DND-41 (cell line): ENCODE measurements around the gene DZANK1.

Experiments
- ATAC-seq: fragments of 200-7000 bp; cut with Tn5 transposase; 3 replicates; pipeline ENCODE4 v1.9.1; 2021; ENCODE audit warnings: low read depth; ENCODE audit not compliant: insufficient read depth
- DNase-seq: peaks from one replicate; pipeline ENCODE4 v3.0.0-alpha.2; 2020
- H2AFZ ChIP-seq: 2 replicates; pipeline ENCODE4 v1.6.0; 2012; ENCODE audit warnings: low read depth, low read length
- H3K27ac ChIP-seq: 2 replicates; pipeline ENCODE4 v1.5.1; 2012; ENCODE audit warnings: low read length, inconsistent platforms
- H3K27me3 ChIP-seq: fragments of 200-600 bp; sonication (generic); 2 replicates; pipeline ENCODE4 v1.6.0; 2012; ENCODE audit warnings: low read length, mild to moderate bottlenecking, inconsistent platforms; ENCODE audit not compliant: insufficient read depth, poor library complexity
- H3K36me3 ChIP-seq: 2 replicates; pipeline ENCODE4 v1.5.1; 2012; ENCODE audit warnings: low read length, inconsistent platforms; ENCODE audit not compliant: insufficient read depth
- H3K4me1 ChIP-seq: 2 replicates; pipeline ENCODE4 v1.5.1; 2012; ENCODE audit warnings: mild to moderate bottlenecking, low read length; ENCODE audit not compliant: insufficient read depth
- H3K4me2 ChIP-seq: 2 replicates; pipeline ENCODE4 v1.6.0; 2012; ENCODE audit warnings: mild to moderate bottlenecking, moderate library complexity, low read length, inconsistent platforms; ENCODE audit not compliant: insufficient read depth
- H3K4me3 ChIP-seq, 2 experiments: fragments of 200-600 bp in 1 of 2; shearing (Covaris generic) in 1 of 2; 2 replicates each; pipeline ENCODE4 v1.5.1; 2012 to 2016; ENCODE audit warnings: inconsistent platforms in 2 of 2, low read length in 2 of 2, mild to moderate bottlenecking in 2 of 2, low read depth in 1 of 2, moderate library complexity in 1 of 2
- H3K79me2 ChIP-seq: 2 replicates; pipeline ENCODE4 v1.6.0; 2012; ENCODE audit warnings: low read length, inconsistent platforms; ENCODE audit not compliant: insufficient read depth
- H3K9ac ChIP-seq: 2 replicates; pipeline ENCODE4 v1.6.0; 2012; ENCODE audit warnings: low read depth, mild to moderate bottlenecking, inconsistent platforms, low read length, moderate library complexity
- H3K9me3 ChIP-seq: 2 replicates; pipeline ENCODE4 v1.5.1; 2012; ENCODE audit warnings: low read length, moderate library complexity, mild to moderate bottlenecking, inconsistent platforms; ENCODE audit not compliant: insufficient read depth, severe bottlenecking
- H4K20me1 ChIP-seq: 2 replicates; pipeline ENCODE4 v1.6.0; 2012; ENCODE audit warnings: low read length; ENCODE audit not compliant: insufficient read depth
- EZH2 ChIP-seq: IDR thresholded peaks from 3 replicates; pipeline ENCODE4 v1.6.1; 2012; ENCODE audit warnings: borderline replicate concordance, low read depth, mild to moderate bottlenecking, moderate library complexity, low read length, inconsistent platforms; ENCODE audit not compliant: severe bottlenecking
- TF ChIP-seq, protein P1 (sequence below): IDR thresholded peaks from 2 replicates; pipeline ENCODE4 v1.5.1; 2012; ENCODE audit warnings: borderline replicate concordance, low read length, moderate library complexity, mild to moderate bottlenecking; ENCODE audit not compliant: poor library complexity, severe bottlenecking; ENCODE audit errors: extremely low read depth

The DZANK1 gene

DNA sequence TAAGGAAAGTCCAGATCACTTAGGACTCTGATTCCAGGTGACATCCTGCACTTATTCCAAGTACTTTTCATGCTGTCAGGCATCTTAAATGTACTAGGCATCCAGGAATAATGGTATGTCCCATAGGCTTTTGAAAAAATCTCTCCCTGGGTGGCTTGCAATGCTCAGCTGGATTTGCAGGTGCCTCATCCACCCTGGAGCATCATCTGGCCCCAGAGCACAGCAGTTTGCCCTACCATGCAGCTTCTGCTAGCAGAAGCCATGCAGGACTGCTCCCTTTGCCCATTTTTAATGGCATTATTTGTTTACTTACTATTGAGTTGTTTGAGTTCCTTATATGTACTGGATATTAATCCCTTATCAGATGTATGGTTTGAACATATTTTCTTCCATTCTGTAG is 45.2 kb downstream of the DZANK1 start:
- Histone ChIP-seq H3K79me2 (no peaks in the 10 kb centered on the region), H3K4me2 (no peak overlapping the region), H4K20me1 (no peaks in the 10 kb centered on the region), H3K4me1 (no peaks in the 10 kb centered on the region), H2AFZ (no peak overlapping the region), H3K27me3 (no peaks in the 10 kb centered on the region), H3K9me3 (no peaks in the 10 kb centered on the region), H3K27ac (no peak overlapping the region), H3K4me3 (no peak overlapping the region), H3K36me3 (no peaks in the 10 kb centered on the region), H3K9ac (no peak overlapping the region)
- DNase-seq (no peak), ATAC-seq (no peak)
- TF ChIP-seq, protein P1, sequence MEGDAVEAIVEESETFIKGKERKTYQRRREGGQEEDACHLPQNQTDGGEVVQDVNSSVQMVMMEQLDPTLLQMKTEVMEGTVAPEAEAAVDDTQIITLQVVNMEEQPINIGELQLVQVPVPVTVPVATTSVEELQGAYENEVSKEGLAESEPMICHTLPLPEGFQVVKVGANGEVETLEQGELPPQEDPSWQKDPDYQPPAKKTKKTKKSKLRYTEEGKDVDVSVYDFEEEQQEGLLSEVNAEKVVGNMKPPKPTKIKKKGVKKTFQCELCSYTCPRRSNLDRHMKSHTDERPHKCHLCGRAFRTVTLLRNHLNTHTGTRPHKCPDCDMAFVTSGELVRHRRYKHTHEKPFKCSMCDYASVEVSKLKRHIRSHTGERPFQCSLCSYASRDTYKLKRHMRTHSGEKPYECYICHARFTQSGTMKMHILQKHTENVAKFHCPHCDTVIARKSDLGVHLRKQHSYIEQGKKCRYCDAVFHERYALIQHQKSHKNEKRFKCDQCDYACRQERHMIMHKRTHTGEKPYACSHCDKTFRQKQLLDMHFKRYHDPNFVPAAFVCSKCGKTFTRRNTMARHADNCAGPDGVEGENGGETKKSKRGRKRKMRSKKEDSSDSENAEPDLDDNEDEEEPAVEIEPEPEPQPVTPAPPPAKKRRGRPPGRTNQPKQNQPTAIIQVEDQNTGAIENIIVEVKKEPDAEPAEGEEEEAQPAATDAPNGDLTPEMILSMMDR = no peak
- no peak for TF ChIP-seq EZH2

GRCh38 chr20:18416486-18416885 is 50.3 kb downstream of the DZANK1 start:
- Histone ChIP-seq H3K36me3 (no peaks in the 10 kb centered on the region), H3K4me2 (no peak overlapping the region), H3K27me3 (no peaks in the 10 kb centered on the region), H3K4me3 (no peak overlapping the region), H3K9ac (no peak overlapping the region), H3K4me1 (no peaks in the 10 kb centered on the region), H3K79me2 (no peaks in the 10 kb centered on the region), H3K27ac (no peak overlapping the region), H4K20me1 (no peaks in the 10 kb centered on the region), H2AFZ (no peak overlapping the region), H3K9me3 (no peaks in the 10 kb centered on the region)
- TF ChIP-seq, protein P1 = no peak
- no peak for TF ChIP-seq EZH2
- DNase-seq = no peak
- no peak for ATAC-seq

DNA sequence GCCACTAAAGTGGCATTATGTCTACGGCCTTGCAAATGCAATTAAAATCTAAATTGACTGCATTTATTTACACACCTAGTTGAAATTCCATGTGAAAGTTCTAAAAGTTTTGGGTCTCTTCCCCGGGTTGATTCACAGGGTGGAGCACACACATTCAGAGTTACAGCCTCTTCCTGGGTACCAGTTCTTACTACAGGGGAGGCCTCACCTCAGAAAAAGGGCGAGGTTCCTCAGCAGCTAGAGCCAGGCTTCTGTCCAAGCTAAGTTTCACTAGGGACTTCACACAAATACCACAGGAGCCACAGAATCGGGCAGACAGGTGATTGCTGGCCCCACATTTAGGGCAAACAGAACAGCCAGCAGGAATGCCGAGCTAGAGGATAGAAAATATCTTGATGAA is 52.7 kb downstream of the DZANK1 start:
- H3K27ac ChIP-seq = no peak overlapping the region
- no peaks in the 10 kb centered on the region for H3K4me1 ChIP-seq
- no peak for ATAC-seq
- TF ChIP-seq EZH2 = no peak
- TF ChIP-seq, protein P1 = no peak
- no peaks in the 10 kb centered on the region for H3K79me2 ChIP-seq
- H3K27me3 ChIP-seq = no peaks in the 10 kb centered on the region
- no peaks in the 10 kb centered on the region for H3K9me3 ChIP-seq
- no peak for DNase-seq
- no peak overlapping the region for H3K9ac ChIP-seq
- no peak overlapping the region for H2AFZ ChIP-seq
- H3K36me3 ChIP-seq = no peaks in the 10 kb centered on the region
- no peak overlapping the region for H3K4me3 ChIP-seq
- H3K4me2 ChIP-seq = no peak overlapping the region
- no peaks in the 10 kb centered on the region for H4K20me1 ChIP-seq
